Measurements from ENCODE around the gene FXR2. TPM values are rescaled to one million over a fixed set of nuclear protein-coding genes. Genes with fewer than 3 reads are reported as not detected.
"Not testable (repeated sequence)": the region's sequence is repeated elsewhere in the genome, so short reads cannot be mapped to it uniquely, and the experiment has no call there.

Gene FXR2
- total and polyA plus RNA-seq, 4 donors, result 6.8 to 18.3 (median 14.8) TPM

DNA sequence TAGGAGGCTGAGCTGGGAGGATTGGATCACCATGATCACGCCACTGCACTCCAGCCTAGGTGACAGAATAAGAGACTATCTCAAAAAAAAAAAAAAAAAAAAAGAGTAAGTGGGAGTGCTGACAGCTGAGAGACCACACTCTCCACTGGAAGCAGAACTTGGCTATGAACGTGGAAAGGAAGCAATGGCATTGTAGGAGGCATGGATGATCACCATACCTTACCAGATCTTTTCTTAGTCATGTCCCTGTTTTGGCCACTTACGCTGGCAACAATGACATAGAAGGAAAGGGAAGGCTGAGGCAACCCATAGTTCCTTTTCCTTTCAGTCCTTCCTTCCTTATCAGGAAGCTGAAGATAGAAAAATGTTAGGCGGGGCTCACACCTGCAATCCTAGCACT is 32.3 kb upstream of the FXR2 start (continued):
- TF ChIP-seq REST (IDR thresholded peaks at IDR 0.05), result no peak

- 80% methylated on average over 9 of the region's 9 CpGs for WGBS
- Histone ChIP-seq H3K27me3 (ENCODE audit: control insufficient read depth in 4 of 4, insufficient read depth in 4 of 4, low read length in 3 of 4) (no peaks in the 10 kb centered on the region), H3K9ac (ENCODE audit: low read depth in 1 of 2, low read length in 2 of 2) (no peak overlapping the region)
These were observed 31.8 kb upstream of the FXR2 start for GRCh38 chr17:7646457-7646856.

DNA sequence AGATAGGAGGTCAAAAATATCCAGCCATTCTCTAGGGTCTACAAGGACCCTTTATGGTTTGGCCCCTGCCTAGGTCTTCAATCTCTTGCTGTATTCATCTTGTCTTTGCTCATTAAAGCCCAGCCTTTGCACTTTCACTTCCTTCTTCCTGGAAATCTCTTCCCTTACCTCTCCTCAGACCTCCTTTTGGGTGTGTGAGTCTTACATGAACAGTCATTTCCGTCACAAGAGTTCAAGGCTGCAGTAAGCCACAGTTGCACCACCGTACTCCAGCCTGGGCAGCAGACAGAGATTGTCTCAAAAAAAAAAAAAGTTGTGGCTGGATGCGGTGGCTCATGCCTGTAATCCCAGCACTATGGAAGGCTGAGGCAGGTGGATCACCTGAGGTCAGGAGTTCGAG is 30.1 kb upstream of the FXR2 start:
- WGBS, result 88% methylated on average over 4 of the region's 4 CpGs
- no peak for DNase-seq (ENCODE audit: low spot score)
- Histone ChIP-seq H3K27ac (ENCODE audit: low read depth in 1 of 2, low read length in 2 of 2) (no peak overlapping the region), H3K36me3 (ENCODE audit: control insufficient read depth in 4 of 4, insufficient read depth in 3 of 4, low read depth in 1 of 4, low read length in 3 of 4) (no peaks in the 10 kb centered on the region), H3K9ac (ENCODE audit: low read depth in 1 of 2, low read length in 2 of 2) (no peak overlapping the region), H3K4me3 (ENCODE audit: low read depth in 1 of 3, low read length in 3 of 3) (no peak overlapping the region), H3K9me3 (ENCODE audit: control insufficient read depth in 4 of 4, low read length in 3 of 4) (no peaks in the 10 kb centered on the region), H3K4me1 (ENCODE audit: control insufficient read depth in 4 of 4, insufficient read depth in 4 of 4, low read length in 3 of 4) (no peaks in the 10 kb centered on the region), H3K27me3 (ENCODE audit: control insufficient read depth in 4 of 4, insufficient read depth in 4 of 4, low read length in 3 of 4) (no peaks in the 10 kb centered on the region)
- TF ChIP-seq, protein P1, sequence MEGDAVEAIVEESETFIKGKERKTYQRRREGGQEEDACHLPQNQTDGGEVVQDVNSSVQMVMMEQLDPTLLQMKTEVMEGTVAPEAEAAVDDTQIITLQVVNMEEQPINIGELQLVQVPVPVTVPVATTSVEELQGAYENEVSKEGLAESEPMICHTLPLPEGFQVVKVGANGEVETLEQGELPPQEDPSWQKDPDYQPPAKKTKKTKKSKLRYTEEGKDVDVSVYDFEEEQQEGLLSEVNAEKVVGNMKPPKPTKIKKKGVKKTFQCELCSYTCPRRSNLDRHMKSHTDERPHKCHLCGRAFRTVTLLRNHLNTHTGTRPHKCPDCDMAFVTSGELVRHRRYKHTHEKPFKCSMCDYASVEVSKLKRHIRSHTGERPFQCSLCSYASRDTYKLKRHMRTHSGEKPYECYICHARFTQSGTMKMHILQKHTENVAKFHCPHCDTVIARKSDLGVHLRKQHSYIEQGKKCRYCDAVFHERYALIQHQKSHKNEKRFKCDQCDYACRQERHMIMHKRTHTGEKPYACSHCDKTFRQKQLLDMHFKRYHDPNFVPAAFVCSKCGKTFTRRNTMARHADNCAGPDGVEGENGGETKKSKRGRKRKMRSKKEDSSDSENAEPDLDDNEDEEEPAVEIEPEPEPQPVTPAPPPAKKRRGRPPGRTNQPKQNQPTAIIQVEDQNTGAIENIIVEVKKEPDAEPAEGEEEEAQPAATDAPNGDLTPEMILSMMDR (IDR thresholded peaks at IDR 0.05; ENCODE audit: low read depth, low read length, missing input control), result no peak
- TF ChIP-seq RAD21 (IDR thresholded peaks at IDR 0.05), result no peak
- no peak for TF ChIP-seq NR2F2 (IDR thresholded peaks at IDR 0.05)
- no peak for TF ChIP-seq SP1 (IDR thresholded peaks at IDR 0.05)
- no peak for TF ChIP-seq FOXA2 (IDR thresholded peaks at IDR 0.05)
- TF ChIP-seq HNF4G (IDR thresholded peaks at IDR 0.05), result no peak
- TF ChIP-seq, protein P2, sequence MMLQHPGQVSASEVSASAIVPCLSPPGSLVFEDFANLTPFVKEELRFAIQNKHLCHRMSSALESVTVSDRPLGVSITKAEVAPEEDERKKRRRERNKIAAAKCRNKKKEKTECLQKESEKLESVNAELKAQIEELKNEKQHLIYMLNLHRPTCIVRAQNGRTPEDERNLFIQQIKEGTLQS (IDR thresholded peaks at IDR 0.05), result no peak
- no peak for TF ChIP-seq YY1 (IDR thresholded peaks at IDR 0.05)
- TF ChIP-seq TAF1 (conservative IDR thresholded peaks at IDR 0.05), result no peak
- TF ChIP-seq EGR1 (IDR thresholded peaks at IDR 0.05; ENCODE audit: low read depth in 2 of 2), result no peak
- no peak for TF ChIP-seq GABPA (IDR thresholded peaks at IDR 0.05 in 1 of 2, conservative IDR thresholded peaks at IDR 0.05 in 1 of 2)
- TF ChIP-seq HNF4A (conservative IDR thresholded peaks at IDR 0.05), result no peak
- TF ChIP-seq ZBTB33 (IDR thresholded peaks at IDR 0.05), result no peak
- TF ChIP-seq JUND (IDR thresholded peaks at IDR 0.05), result no peak

More at GRCh38 chr17:7646457-7646856, 31.8 kb upstream of the FXR2 start:
- Histone ChIP-seq H3K4me1 (ENCODE audit: control insufficient read depth in 4 of 4, insufficient read depth in 4 of 4, low read length in 3 of 4) (peaks cover 4 to 15% (median 8%) of the 10 kb centered on the region in 4 donors), H3K36me3 (ENCODE audit: control insufficient read depth in 4 of 4, insufficient read depth in 3 of 4, low read depth in 1 of 4, low read length in 3 of 4) (no peaks in the 10 kb centered on the region), H3K9me3 (ENCODE audit: control insufficient read depth in 4 of 4, low read length in 3 of 4) (no peaks in the 10 kb centered on the region), H3K4me3 (ENCODE audit: low read depth in 1 of 3, low read length in 3 of 3) (no peak overlapping the region), H3K27ac (ENCODE audit: low read depth in 1 of 2, low read length in 2 of 2) (no peak overlapping the region)
- no peak for DNase-seq (ENCODE audit: low spot score)
- TF ChIP-seq EGR1 (IDR thresholded peaks at IDR 0.05; ENCODE audit: low read depth in 2 of 2), result no peak
- TF ChIP-seq, protein P1 (IDR thresholded peaks at IDR 0.05; ENCODE audit: low read depth, low read length, missing input control), result no peak

DNA sequence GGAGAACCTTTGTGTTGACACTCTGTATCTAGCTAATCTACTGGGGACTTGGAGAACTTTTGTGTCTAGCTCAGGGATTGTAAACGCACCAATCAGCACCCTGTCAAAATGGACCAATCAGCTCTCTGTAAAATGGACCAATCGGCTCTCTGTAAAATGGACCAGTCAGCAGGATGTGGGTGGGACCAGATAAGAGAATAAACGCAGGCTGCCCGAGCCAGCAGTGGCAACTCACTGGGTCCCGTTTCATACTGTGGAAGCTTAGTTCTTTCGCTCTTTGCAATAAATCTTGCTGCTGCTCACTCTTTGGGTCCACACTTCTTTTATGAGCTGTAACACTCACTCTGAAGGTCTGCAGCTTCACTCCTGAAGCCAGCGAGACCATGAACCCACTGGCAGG is 26.9 kb upstream of the FXR2 start:
- H3K4me1 ChIP-seq (ENCODE audit: control insufficient read depth in 4 of 4, insufficient read depth in 4 of 4, low read length in 3 of 4); H3K4me3 ChIP-seq (ENCODE audit: low read depth in 1 of 3, low read length in 3 of 3); H3K36me3 ChIP-seq (ENCODE audit: control insufficient read depth in 4 of 4, insufficient read depth in 3 of 4, low read depth in 1 of 4, low read length in 3 of 4); H3K27me3 ChIP-seq (ENCODE audit: control insufficient read depth in 4 of 4, insufficient read depth in 4 of 4, low read length in 3 of 4); H3K9me3 ChIP-seq (ENCODE audit: control insufficient read depth in 4 of 4, low read length in 3 of 4); H3K27ac ChIP-seq (ENCODE audit: low read depth in 1 of 2, low read length in 2 of 2); DNase-seq (ENCODE audit: low spot score); H3K9ac ChIP-seq (ENCODE audit: low read depth in 1 of 2, low read length in 2 of 2): not testable (repeated sequence)
- 72% methylated on average over 7 of the region's 7 CpGs for WGBS

Data from liver (tissue), 9 donors.